Mucosa of descending colon (tissue), 3 donors: Measurements from ENCODE around the gene IGSF21. TPM values are rescaled to one million over a fixed set of nuclear protein-coding genes. Genes with fewer than 3 reads are reported as not detected.

Experiments used
- ATAC-seq: fragments of 200-7000 bp; cut with Tn5 transposase; one replicate; pipeline ENCODE4 v1.9.1; 2020; ENCODE audit warnings: mild to moderate bottlenecking, moderate library complexity
- DNase-seq, 3 donors: peaks; one replicate each; pipeline ENCODE4 v3.0.0-alpha.2; 2020
- H3K36me3 ChIP-seq: fragments of 200-600 bp; one replicate; pipeline ENCODE4 v1.8.0; 2021; ENCODE audit warnings: low read depth, mild to moderate bottlenecking
- H3K4me1 ChIP-seq: fragments of 200-600 bp; one replicate; pipeline ENCODE4 v1.8.0; 2021; ENCODE audit warnings: low read depth, mild to moderate bottlenecking
- H3K4me3 ChIP-seq: fragments of 200-600 bp; one replicate; pipeline ENCODE4 v1.8.0; 2021; ENCODE audit warnings: mild to moderate bottlenecking
- H3K9me3 ChIP-seq: fragments of 200-600 bp; one replicate; pipeline ENCODE4 v1.8.0; 2021; ENCODE audit warnings: mild to moderate bottlenecking
- CTCF ChIP-seq: fragments of 200-600 bp; IDR thresholded peaks from one replicate; pipeline ENCODE4 v1.8.0; 2022; ENCODE audit warnings: antibody characterized with exemption, mild to moderate bottlenecking
- intact Hi-C, 2 donors: fragments of 100-400 bp; cut with DNase I in 1 of 2; cut with micrococcal nuclease in 1 of 2; formaldehyde crosslinking; loops; one replicate each; pipeline versions ENCODE4 v1.11.0 to v1.11.1; 2022; cut with DNase I, micrococcal nuclease
- total RNA-seq, 3 donors: library from RNA; stranded (reverse); fragmentation: NEBNext Ultra II Directional in 2 of 3; extraction: Animal tissue kit (Norgen Biotek cat#: 25700) in 2 of 3; gene quantifications; one replicate each; pipeline versions ENCODE4 v1.2.1 to v1.2.4, GENCODE V29; 2021 to 2023
- donor health status: DM: no; HTN: no; CAD: no; lungs with moderate emphysema.
- donor health status: DM: no; HTN: no; CAD: no.
- donor health status: DM: no; HTN: yes; CAD: no.

The IGSF21 gene
- total RNA-seq, 3 donors from 2014 or later: 0.70 to 1.4 (median 0.96) TPM

- peak; percentile 65 for ATAC-seq
- intact Hi-C loops: no loop called here
- no peaks in the 10 kb centered on the region for H3K9me3 ChIP-seq
- no peaks in the 10 kb centered on the region for H3K4me1 ChIP-seq
- TF ChIP-seq CTCF: no peak
- H3K36me3 ChIP-seq: no peaks in the 10 kb centered on the region
- H3K4me3 ChIP-seq: no peak overlapping the region
- DNase-seq: peak in 1 of 3 donors; percentile 35
Observed at GRCh38 chr1:18354612-18355011, 247.0 kb downstream of the IGSF21 start.

GRCh38 chr1:18357622-18358230 lies 250.1 kb downstream of the IGSF21 start:
- Histone ChIP-seq H3K36me3 (no peaks in the 10 kb centered on the region), H3K4me1 (no peaks in the 10 kb centered on the region), H3K4me3 (no peak overlapping the region), H3K9me3 (no peaks in the 10 kb centered on the region)
- DNase-seq (no peak), ATAC-seq (no peak)
- intact Hi-C loops: no loop called here
- no peak for TF ChIP-seq CTCF

GRCh38 chr1:18358600-18358999 lies 251.0 kb downstream of the IGSF21 start:
- DNase-seq (no peak), ATAC-seq (no peak)
- Histone ChIP-seq H3K36me3 (no peaks in the 10 kb centered on the region), H3K9me3 (no peaks in the 10 kb centered on the region), H3K4me1 (no peaks in the 10 kb centered on the region), H3K4me3 (no peak overlapping the region)
- intact Hi-C loops: no loop called here
- TF ChIP-seq CTCF: no peak

GRCh38 chr1:18360251-18360650 lies 252.7 kb downstream of the IGSF21 start:
- Histone ChIP-seq H3K4me1 (no peaks in the 10 kb centered on the region), H3K4me3 (no peak overlapping the region), H3K9me3 (no peaks in the 10 kb centered on the region), H3K36me3 (no peaks in the 10 kb centered on the region)
- DNase-seq: no peak
- intact Hi-C loops: no loop called here
- TF ChIP-seq CTCF: no peak
- ATAC-seq: no peak

GRCh38 chr1:18362150-18362549 lies 254.6 kb downstream of the IGSF21 start:
- no peak for ATAC-seq
- TF ChIP-seq CTCF: no peak
- intact Hi-C loops: no loop called here
- Histone ChIP-seq H3K9me3 (no peaks in the 10 kb centered on the region), H3K36me3 (no peaks in the 10 kb centered on the region), H3K4me3 (no peak overlapping the region), H3K4me1 (no peaks in the 10 kb centered on the region)
- DNase-seq: no peak

GRCh38 chr1:18363436-18363835 lies 255.8 kb downstream of the IGSF21 start:
- intact Hi-C loops: no loop called here
- TF ChIP-seq CTCF: no peak

More at GRCh38 chr1:18363436-18363835, 255.8 kb downstream of the IGSF21 start:
- DNase-seq (no peak), ATAC-seq (no peak)
- no peak overlapping the region for H3K4me3 ChIP-seq
- H3K4me1 ChIP-seq: no peaks in the 10 kb centered on the region
- no peaks in the 10 kb centered on the region for H3K36me3 ChIP-seq
- H3K9me3 ChIP-seq: no peaks in the 10 kb centered on the region
